ENCODE measurements around the gene MAN2B1. TPM values are rescaled to one million over a fixed set of nuclear protein-coding genes. Genes with fewer than 3 reads are reported as not detected.

The MAN2B1 gene
- total and polyA plus RNA-seq, 2 donors (not counting 1 experiment from before 2014, with no cell fraction given) = 30.7 to 36.0 TPM

DNA sequence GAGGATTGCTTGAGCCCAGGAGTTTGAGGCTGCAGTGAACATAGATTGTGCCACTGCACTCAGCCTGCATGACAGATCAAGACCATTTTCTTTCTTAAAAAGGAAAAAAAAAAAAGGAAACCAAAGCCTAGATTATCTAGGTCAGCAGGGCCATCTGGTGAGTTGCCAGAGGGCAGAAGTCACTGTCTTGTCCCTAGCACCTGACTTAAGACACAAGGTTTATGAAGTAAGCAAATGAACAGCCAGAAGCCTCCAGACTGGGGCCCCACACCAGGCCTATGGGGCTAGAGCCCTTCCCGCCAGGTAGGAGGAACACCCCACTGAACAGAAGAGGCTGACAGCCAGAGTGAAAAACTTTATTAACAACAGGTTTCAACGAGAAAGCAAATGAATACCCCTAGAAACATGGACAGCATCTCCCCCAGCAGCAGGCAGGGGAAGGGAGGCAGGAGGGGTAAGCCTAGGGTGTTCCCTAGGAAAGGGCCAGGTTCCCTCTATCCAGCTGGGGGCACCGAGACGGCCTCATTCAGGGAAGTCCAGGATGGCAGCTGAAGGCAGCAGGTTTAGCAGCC lies 1.3 kb upstream of the MAN2B1 start:
- Histone ChIP-seq H3K4me1 (ENCODE audit: control insufficient read depth, extremely low read depth, insufficient read depth, low read length) (peaks cover 12% of the 10 kb centered on the region), H3K4me2 (ENCODE audit: extremely low read depth, insufficient read depth, low read length) (peak overlapping the region; percentile 77), H3K27ac (ENCODE audit: insufficient read depth, low read length) (no peak overlapping the region), H3K36me3 (ENCODE audit: control insufficient read depth, insufficient read depth, low read length) (peaks cover 7% of the 10 kb centered on the region), H3K9me3 (ENCODE audit: control insufficient read depth, insufficient read depth, low read depth, low read length) (no peaks in the 10 kb centered on the region), H4K20me1 (ENCODE audit: control insufficient read depth, extremely low read depth, insufficient read depth, low read length) (no peaks in the 10 kb centered on the region), H3K79me2 (ENCODE audit: control insufficient read depth, insufficient read depth, low read length) (peaks cover 30% of the 10 kb centered on the region), H3K9ac (ENCODE audit: insufficient read depth, low read length) (no peak overlapping the region), H2AFZ (ENCODE audit: low read length) (no peak overlapping the region), H3K4me3 (replicated peaks in 1 of 4; ENCODE audit: control extremely low read depth in 1 of 4, insufficient read depth in 1 of 4, low read depth in 3 of 4, low read length in 4 of 4) (peak overlapping the region in 2 of 4 experiments; percentile 86 to 90), H3K27me3 (ENCODE audit: control insufficient read depth, insufficient read depth, low read length) (no peaks in the 10 kb centered on the region)
- TF ChIP-seq CTCF (conservative IDR thresholded peaks at IDR 0.05 in 1 of 2, IDR thresholded peaks at IDR 0.05 in 1 of 2; ENCODE audit: low read depth in 1 of 2, low read length in 2 of 2) = no peak
- TF ChIP-seq EZH2 (IDR thresholded peaks at IDR 0.05; ENCODE audit: low read length, missing control alignments) = no peak
- no peak for DNase-seq (ENCODE audit: low read depth in 2 of 2)

DNA sequence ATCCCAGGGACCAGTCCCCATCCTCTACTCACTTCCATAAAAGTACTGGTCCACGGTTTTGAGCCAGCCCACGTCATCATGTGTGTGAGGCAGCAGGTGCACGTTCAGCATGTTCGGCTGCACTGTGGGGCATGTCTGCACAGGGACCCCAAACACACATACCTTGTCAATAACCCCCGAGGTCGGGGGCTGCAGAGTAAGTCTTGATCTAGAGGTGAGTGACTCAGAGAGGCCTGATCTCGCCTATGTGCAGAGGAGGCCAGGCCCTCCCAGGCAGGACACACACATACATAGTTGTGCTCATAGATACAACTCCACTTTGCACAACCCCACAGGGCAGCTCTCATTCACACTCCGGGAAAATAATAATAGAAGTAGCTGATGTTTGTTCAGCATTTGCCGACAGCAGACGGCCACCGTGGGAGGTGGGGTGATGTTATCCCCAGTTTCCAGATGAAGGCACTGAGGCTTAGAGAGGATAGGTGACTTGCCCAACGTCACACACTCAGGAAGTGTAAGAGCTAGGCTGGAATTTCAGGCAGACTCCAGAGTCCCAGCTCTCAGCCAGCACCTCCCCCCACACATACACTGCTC lies 774 bp downstream of the MAN2B1 start:
- Histone ChIP-seq H3K79me2 (ENCODE audit: control insufficient read depth, insufficient read depth, low read length) (peaks cover 29% of the 10 kb centered on the region), H3K4me1 (ENCODE audit: control insufficient read depth, extremely low read depth, insufficient read depth, low read length) (peaks cover 12% of the 10 kb centered on the region), H3K9me3 (ENCODE audit: control insufficient read depth, insufficient read depth, low read depth, low read length) (no peaks in the 10 kb centered on the region), H3K4me3 (replicated peaks in 1 of 4; ENCODE audit: control extremely low read depth in 1 of 4, insufficient read depth in 1 of 4, low read depth in 3 of 4, low read length in 4 of 4) (peak overlapping the region; percentile 50 to 91 (median 82)), H3K9ac (ENCODE audit: insufficient read depth, low read length) (no peak overlapping the region), H3K27ac (ENCODE audit: insufficient read depth, low read length) (no peak overlapping the region), H3K36me3 (ENCODE audit: control insufficient read depth, insufficient read depth, low read length) (peaks cover 5% of the 10 kb centered on the region), H2AFZ (ENCODE audit: low read length) (peak overlapping the region; percentile 19), H3K27me3 (ENCODE audit: control insufficient read depth, insufficient read depth, low read length) (no peaks in the 10 kb centered on the region), H4K20me1 (ENCODE audit: control insufficient read depth, extremely low read depth, insufficient read depth, low read length) (no peaks in the 10 kb centered on the region), H3K4me2 (ENCODE audit: extremely low read depth, insufficient read depth, low read length) (peak overlapping the region; percentile 75)
- TF ChIP-seq EZH2 (IDR thresholded peaks at IDR 0.05; ENCODE audit: low read length, missing control alignments) (no peak), CTCF (conservative IDR thresholded peaks at IDR 0.05 in 1 of 2, IDR thresholded peaks at IDR 0.05 in 1 of 2; ENCODE audit: low read depth in 1 of 2, low read length in 2 of 2) (no peak)
- peak in 1 of 2 donors; percentile 14 for DNase-seq (ENCODE audit: low read depth in 2 of 2)

GRCh38 chr19:12665281-12665573 lies 1.3 kb downstream of the MAN2B1 start:
- peaks cover 23% of the 10 kb centered on the region for H3K79me2 ChIP-seq (ENCODE audit: control insufficient read depth, insufficient read depth, low read length)
- H3K9me3 ChIP-seq (ENCODE audit: control insufficient read depth, insufficient read depth, low read depth, low read length) = no peaks in the 10 kb centered on the region
- no peak overlapping the region for H3K4me2 ChIP-seq (ENCODE audit: extremely low read depth, insufficient read depth, low read length)
- H3K27me3 ChIP-seq (ENCODE audit: control insufficient read depth, insufficient read depth, low read length) = no peaks in the 10 kb centered on the region
- H3K36me3 ChIP-seq (ENCODE audit: control insufficient read depth, insufficient read depth, low read length) = peaks cover 5% of the 10 kb centered on the region
- TF ChIP-seq CTCF (conservative IDR thresholded peaks at IDR 0.05 in 1 of 2, IDR thresholded peaks at IDR 0.05 in 1 of 2; ENCODE audit: low read depth in 1 of 2, low read length in 2 of 2) = no peak
- no peak for TF ChIP-seq EZH2 (IDR thresholded peaks at IDR 0.05; ENCODE audit: low read length, missing control alignments)
- peaks cover 9% of the 10 kb centered on the region for H3K4me1 ChIP-seq (ENCODE audit: control insufficient read depth, extremely low read depth, insufficient read depth, low read length)
- no peak overlapping the region for H2AFZ ChIP-seq (ENCODE audit: low read length)
- H3K4me3 ChIP-seq (replicated peaks in 1 of 4; ENCODE audit: control extremely low read depth in 1 of 4, insufficient read depth in 1 of 4, low read depth in 3 of 4, low read length in 4 of 4) = no peak overlapping the region
- no peak for DNase-seq (ENCODE audit: low read depth in 2 of 2)
- H3K27ac ChIP-seq (ENCODE audit: insufficient read depth, low read length) = no peak overlapping the region
- no peaks in the 10 kb centered on the region for H4K20me1 ChIP-seq (ENCODE audit: control insufficient read depth, extremely low read depth, insufficient read depth, low read length)
- no peak overlapping the region for H3K9ac ChIP-seq (ENCODE audit: insufficient read depth, low read length)

Data from fibroblast of lung (primary cell).